ENCODE measurements around the gene HERC2.
"Not testable (repeated sequence)": the region's sequence is repeated elsewhere in the genome, so short reads cannot be mapped to it uniquely, and the experiment has no call there.

HERC2 gene

DNA sequence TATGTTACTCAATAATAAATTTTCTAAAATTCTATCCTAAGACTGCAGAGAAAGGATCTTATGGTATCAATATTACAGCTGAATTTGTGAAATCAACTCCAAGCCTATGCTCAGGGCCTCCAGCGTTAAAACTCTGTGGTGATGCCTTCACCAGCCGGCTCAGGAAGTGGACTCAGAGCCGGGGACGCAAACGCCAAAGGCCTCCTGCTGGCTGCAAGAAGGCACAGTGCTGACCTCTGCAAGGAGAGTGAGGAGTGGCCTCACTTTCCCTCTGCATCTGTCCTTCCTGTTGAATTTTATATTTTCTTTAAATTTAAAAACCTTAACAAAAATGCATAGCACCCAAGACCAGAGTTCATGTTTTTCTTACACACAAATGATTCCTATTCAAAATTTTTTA is 48.5 kb downstream of the HERC2 start:
- no peak for DNase-seq

DNA sequence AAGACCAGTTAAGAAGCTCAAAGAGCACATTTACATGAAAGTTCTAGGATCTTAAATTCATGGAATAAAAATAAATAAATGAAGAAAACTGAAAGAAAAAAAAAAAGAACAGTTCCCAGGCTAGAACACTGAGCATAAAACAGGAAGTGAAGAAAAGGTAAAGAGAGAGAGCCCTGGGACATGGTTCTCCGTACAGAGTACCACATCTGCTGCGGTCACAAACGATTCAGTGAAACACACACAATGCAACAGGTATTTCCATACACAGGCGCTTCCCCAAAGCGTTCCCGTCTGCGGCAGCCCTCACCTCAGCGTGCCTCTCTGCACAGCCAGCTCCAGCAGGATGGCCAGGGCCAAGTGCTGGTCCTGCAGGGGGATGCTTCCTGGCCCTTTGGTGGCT is 49.4 kb downstream of the HERC2 start:
- no peak for DNase-seq

DNA sequence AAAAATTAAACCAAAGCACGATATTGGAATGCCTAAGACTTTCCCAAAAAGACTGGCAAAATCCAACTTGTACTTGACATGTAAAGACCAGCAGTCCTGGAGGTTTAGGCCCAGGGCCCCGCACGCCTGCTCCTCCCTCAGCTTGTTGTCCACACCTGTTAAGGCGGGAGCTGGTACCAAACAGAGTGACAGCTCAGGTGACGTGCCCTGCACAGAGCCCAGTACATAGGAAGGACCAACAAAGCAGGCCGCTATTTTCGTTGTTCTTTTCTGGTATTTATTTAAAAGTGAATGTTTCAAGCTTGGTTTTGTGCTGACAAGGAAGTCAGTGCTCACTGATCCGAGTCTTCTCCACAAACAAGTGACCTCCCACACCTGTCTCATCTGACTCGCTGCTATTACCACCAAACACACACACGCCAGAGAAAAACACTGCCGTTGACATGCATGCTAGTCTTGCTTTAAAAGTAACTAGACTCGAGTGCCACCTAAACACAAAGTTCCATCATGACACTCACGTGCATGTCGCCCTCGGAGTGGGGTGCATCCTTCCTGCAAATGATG is 50.2 kb downstream of the HERC2 start:
- no peak for DNase-seq

DNA sequence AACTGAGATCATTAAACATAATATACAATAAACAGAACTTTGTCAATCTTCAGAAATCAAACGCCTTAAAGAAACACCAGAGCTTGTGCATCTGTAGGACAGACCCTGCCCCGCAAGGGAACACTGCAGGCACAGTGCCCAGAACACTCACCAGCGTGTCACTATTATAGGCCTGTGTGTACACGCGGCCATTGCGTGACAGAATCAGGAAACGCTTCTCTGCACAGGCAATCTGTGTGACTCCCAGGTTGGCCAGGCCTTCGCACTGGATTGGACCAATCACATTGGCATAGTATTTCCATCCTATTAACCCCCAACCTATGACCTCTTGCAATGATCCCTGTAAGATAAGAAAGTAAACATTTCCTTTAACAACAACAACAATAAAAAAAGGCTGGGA is 52.9 kb downstream of the HERC2 start:
- no peak for DNase-seq

DNA sequence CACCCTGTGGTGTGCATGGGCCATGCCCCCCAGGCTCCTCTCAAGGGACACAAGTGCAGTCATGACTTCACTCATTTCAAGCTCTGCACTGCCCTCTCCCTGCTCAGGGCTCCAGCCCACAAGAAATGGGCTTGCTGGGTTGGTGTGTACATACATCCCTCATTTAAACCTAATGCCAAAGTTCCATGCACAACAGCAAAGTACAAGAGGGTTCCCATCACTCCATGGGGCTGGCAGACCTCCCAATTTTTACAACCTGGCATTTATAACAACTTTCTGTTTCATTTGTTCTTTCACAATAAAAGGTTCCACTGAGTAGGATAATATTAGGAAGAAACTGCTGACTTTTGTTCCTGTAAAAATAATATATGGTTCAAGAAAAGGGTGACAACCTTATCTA is 54.3 kb downstream of the HERC2 start:
- no peak for DNase-seq

DNA sequence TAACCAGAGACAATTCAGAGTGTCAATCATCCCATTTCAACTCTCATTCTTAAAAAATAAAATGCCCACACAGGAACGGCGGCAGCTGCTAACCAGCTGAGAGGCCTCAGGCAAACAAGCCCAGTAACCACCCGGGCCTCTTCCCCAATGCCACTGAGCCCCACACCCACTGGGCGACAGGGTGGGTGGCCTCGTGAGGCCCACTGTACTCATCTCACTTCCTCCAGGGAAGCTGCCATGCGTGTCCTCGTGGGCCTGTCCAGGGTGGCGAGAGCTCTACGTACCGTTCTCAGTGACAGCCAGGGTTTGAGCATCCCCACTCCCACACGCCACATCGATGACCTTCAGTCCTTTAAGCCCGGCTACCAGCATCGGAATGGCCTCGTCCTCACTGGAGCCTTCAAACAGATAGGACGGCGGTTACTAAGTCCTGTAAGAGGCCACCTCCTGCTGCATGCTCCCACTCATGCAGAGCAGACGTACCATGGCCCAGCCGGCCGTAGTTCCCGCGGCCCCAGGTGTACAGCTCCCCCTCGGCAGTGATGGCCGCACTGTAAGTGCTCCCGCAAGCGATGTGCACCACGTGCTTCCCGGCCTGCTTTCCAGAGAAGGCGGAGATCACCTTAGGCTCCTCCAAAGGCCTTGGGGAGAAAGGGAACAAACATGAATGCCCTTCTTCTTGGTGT is 56.5 kb downstream of the HERC2 start:
- DNase-seq, result no peak

DNA sequence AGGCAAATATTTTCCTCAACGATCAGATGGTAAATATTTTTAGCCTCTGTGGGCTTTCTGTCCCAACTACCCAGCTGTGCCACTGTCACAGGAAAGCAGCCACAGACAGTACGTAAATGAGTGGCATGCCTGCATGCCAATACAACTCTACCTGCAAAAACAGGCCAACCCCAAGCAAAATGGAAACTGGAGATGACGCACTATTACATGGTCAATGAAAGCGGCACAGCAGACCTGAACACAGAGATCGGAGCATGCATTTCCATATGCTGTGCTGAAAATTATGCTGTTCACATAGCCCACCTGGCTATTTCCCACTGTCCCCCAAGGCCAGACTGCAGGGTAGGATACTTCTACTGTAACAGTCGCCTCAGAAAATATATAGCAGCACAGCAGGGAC is 57.8 kb downstream of the HERC2 start:
- no peak for DNase-seq

DNA sequence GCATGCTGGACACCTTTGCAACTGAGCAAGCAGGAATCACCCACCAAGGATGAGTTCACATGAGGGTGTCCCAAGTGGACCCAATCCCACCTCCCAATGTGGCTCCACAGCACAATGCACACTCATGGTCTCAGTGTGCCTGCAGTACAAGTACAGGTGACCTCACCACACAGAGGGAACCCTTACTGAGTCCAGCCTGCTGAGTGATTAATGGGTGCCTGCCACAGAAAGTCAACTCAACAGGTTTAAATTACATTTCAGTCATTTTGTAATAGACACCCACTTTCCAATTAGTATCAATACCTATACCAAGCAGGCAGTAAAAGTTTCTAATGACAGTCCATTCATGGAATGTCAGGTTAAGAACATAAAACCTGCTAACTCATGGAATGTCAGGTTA is 59.5 kb downstream of the HERC2 start:
- DNase-seq, result no peak

DNA sequence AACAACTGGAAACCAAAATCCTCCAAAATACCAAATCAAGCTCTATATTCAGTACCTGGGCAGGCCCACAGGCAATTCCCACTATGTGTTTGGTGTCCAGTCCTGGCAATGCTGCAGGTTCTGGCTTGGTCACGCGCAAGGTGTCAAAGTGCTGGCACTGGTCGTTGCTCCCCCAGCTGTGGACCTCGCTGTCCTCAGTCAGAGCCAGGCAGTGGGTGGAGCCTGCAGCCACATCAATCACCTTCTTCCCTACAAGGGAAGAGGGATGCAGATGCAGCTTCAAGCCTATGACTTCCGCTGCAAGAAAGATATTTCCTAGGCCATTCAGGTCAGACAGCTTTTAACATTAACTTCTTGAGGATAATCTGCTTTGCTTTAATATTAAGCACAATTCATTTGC is 61.3 kb downstream of the HERC2 start:
- DNase-seq, result no peak

DNA sequence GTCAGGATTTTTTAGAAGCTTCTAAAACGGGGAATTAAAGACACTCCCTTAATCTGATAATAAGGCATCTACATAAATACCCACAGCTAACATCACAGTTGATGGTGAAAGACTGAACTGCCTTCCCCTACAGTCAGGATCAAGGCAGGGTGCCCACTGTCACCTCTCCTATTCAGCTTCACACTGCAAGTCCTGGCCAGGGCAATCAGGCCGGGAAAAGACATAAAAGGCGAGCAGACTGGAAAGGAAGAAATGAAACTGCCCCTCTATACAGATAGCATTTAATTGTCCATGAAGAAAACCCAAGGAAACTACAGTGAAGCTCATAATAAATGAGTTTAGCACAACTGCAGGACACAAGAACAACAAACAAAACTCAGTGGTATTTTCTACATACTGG is 61.7 kb downstream of the HERC2 start:
- DNase-seq, result no peak

DNA sequence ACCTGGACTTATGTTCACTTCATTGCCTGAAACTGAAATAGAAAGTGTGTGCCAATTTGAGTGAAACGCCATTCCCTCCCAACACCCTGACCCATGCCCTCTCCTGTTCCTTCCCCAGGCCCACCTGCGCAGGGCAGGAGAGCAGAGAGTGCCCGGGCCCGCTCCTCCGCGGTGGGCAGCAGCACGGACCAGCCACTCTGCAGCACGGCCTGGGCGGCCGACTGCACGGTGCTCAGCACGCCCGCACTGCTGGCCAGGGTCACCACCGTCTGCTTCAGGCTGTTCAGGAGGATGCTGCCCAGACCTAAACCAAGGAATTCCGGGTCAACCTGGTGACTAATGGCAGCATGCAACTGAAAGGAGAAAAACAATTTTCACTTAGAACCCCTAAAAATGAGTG is 66.0 kb downstream of the HERC2 start:
- DNase-seq, result no peak

DNA sequence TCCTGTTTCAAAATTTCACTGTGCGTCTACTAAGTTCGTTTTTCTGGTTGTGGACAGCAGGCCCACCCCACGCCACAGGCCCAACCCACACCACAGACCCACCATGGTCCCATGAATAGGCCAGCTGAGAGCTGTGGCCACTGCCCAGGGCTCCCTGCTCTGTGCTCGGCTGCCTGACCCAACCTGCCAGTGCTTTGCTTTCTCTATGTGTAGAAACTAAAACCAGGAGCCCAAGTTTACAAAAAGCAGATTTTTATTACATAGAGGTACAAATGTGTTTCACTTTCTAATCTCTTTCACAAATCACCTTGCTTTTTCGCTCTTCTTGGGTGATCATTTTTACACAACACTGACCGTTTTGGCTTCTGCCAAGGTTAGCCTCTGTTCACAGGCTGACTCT is 69.1 kb downstream of the HERC2 start:
- no peak for DNase-seq

DNA sequence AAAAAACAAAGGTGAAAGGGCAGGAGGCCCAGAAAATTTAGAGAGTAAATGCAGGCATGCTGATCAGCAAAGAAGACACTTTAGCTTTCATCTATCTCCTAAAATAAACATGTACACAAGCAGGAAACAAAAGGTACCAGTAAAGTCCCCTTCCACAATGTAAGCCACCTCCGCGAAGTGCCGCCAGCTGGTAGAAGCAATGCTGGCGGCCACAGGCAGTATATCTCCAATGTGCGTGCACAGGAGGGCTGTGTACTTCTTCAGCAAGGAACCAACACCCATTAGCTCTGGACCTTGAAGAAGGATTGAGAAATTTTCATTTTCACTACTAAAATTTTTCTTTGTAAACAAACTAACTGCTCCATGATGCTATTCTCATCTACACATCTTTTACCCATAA is 75.4 kb downstream of the HERC2 start:
- DNase-seq, result no peak

DNA sequence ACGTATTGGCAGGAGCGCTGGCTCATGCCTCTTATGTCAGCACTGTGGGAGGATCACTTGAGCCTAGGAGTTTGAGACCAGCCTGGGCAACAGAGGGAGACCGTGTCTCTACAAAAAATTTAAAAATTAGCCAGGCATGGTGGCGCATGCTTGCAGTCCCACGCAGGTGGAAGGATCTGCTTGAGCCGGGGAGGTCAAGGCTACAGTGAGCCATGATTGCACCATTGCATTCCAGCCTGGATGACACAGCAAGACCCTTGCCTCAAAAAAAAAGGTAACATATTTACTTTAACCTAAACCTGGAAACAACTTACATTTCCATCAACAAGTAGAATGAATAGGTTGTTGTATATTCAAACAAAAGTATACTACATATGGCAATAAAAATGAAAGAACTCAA is 78.1 kb downstream of the HERC2 start:
- DNase-seq, result no peak

DNA sequence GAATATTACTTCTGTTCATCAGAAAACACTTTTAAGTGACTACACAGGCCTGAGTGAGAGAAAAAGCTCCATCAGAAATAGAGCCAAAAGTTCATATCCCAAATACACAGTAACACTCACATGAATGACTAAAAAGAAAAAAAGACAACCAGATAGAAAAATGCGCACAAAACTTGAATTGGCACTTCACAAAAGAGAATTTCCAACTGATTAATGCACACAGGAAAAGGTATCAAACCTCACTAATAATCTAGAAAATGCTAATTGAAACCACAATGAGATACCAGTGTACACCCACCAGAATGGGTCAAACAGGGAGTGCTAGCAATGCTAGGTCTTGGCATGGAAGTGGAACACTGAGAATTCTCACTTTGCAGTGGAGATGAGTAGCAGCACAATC is 78.6 kb downstream of the HERC2 start:
- no peak for DNase-seq

DNA sequence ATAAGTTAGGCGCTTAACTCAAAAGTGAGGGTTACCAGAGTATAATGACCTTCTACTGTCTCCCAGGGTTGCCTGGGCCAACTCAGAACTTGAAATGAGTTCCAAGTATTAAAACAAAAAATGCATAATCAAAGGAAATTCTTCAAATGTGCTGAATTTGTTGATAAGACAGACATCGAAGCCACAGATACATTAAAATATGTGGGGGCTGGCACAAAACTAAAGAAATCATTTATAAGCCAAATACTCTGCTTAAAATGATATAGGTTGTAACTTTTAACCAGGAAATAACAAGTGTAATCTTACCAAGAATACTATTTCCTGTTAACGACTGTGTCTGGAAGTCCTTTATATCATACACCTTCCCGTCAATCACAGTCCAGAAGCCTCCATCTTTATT is 83.7 kb downstream of the HERC2 start:
- DNase-seq, result not testable (repeated sequence)

DNA sequence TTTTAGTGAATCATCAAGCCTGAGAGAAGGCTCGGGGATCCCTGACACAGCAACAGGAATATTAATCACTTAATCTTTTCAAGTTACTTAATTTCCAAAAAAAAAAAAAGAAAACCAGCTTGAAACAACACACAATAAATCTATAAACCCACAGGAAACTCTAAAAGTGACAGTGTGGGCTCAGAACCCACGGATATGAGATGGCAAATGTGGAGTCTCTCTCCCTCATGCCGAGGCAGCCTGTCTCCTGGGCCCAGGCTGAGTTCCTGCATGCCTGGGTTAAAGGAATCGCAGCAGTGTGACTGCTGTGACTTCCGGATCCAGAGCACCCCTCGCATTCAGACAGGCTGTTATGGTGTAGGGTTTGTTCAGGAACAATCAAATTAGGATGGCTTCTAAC is 90.2 kb downstream of the HERC2 start:
- DNase-seq, result not testable (repeated sequence)

DNA sequence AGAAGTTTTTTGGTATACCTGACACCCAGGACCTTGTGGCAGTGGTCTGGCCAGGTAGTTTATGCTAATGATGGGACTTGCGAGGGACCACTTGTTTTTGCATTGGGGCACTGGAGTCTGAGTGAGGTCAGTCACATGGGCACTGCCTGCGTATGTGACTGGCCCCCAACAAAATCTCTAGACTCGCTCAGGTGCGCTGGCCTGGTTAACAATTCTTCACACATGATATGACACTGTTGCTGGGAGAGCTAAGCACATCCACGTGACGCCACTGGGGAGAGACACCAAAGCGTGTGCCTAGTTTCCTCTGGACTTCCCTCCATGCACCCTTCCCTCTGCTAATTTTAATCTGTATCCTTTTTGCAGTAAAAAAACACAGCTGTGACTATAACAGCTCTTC is 90.6 kb downstream of the HERC2 start:
- DNase-seq, result not testable (repeated sequence)

DNA sequence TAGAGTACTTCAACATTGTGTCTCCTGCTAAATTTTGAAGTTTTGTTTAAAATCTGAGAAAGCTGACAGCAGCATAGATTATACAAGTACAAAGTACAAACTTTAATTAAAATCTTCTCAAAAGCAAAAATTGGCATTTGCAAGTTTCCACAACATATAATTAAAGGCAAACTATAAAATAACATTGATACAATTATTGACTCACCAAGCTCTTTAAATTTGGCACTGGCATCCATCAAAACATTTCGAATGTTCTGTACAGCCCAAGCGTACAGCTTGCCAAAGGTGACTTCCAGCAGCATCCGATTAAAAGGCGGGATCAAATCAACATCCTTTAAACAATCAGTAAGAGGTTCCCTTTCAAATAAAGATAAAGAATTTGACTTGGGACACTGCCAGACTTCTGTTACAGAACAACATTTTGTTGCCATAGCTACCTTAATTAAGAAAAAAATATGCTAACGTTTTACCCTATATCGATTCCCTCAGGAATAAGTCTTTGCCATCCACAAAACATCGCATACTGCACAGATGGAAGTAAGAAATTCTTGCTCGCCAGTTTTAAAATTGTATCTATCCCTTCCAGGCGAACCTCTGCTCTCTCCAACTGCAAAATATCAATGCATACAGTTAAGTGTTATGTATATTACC is 92.9 kb downstream of the HERC2 start:
- DNase-seq, result not testable (repeated sequence)

DNA sequence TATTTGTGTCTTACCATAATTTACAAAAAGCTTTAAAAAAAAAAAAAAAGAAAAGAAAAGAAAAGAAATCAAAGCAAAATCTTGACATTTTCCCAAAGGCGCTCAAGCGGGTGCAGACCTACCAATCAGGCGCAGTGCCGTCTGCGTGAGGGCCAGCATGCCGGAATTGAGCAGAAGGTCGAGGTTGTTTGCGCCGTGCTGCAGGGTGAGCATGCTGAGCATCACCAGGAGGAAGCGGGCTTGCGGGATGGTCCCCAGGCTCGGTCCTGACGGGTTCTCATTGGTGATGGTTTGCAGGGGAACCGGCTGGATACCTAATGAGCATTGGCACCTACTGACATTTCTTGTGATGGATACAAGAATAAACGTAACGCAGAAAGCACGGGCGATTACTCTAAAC is 93.9 kb downstream of the HERC2 start:
- DNase-seq, result no peak

DNA sequence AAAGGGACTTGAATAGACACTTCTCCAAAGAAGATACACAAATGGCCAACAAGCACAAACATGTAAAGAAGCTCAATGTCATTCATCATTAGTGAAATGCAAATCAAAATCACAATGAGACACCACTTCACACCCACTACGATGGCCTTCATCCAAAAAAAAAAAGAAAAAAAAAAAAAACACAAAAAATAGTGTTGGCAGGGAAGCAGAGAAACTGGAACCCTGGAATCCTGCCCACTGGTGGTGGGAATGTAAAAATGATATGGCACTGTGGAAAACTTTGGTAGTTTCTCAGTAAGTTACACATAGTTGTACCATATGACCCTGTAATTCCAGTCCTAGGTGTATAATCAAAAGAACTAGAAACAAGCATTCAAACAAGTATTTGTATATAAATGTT is 94.7 kb downstream of the HERC2 start:
- not testable (repeated sequence) for DNase-seq

DNA sequence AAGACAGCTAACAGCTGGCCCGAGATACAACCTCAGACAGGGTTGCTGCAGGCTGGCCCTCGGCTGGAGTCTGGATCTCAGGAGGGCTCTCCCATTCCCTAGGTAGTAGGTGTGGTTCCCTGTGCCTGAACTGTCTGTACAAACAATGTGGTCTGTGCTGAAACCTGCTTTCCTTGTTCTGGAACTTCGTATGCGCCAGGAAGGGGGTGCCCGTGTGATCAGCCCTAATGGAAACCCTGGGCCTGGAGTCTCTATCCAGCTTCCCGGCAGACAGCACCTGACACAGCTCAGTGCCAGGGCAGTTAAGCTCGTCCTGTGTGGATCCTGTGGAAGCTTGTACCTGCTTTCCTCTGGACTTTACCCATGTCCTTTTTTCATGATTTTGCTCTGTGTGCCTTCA is 99.4 kb downstream of the HERC2 start:
- DNase-seq, result not testable (repeated sequence)

DNA sequence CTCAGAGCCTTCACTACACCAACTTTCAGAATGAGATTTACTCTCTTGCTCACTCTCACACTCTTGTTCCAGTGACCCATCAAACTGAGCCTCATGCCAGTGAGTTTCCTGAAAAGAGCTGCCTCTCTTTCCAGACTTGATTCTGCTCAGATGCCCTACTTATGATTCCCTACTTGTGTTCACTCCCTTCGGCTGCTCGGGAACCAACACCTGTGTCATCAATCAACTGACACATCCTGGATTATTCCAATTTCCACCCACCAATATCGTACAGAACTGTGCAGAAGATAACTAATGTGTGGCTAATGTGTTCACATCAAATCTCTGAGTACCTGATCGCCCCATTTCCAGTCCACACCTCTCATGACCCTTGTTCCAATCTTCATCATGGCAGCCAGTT is 100.3 kb downstream of the HERC2 start:
- DNase-seq, result not testable (repeated sequence)

DNA sequence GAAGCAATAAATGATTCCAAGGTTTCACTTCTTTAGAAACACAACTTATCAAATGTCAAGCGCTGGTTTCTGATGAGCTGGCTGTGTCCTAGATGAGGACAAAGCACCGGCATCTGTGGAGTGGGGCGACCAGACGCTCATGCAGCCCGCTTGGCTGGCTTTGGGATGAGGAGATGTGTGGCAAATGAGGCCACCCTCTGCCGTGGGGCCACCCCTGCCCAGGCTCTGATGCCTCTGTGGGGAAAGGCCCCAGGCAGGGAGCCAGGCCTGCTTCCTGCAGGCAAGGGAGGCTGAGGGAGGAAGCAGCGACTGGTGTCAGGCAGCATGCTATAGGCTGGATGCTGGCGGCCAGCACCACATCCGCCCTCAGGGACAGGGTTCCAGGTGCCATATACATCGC is 102.9 kb downstream of the HERC2 start:
- DNase-seq, result no peak

Measured in activated naive CD4-positive, alpha-beta T cell treated with Interleukin-2 at 50 U/mL for 16 hours (primary cell).